ENCODE data around the gene DCAF6.

- TF ChIP-seq, protein P1, sequence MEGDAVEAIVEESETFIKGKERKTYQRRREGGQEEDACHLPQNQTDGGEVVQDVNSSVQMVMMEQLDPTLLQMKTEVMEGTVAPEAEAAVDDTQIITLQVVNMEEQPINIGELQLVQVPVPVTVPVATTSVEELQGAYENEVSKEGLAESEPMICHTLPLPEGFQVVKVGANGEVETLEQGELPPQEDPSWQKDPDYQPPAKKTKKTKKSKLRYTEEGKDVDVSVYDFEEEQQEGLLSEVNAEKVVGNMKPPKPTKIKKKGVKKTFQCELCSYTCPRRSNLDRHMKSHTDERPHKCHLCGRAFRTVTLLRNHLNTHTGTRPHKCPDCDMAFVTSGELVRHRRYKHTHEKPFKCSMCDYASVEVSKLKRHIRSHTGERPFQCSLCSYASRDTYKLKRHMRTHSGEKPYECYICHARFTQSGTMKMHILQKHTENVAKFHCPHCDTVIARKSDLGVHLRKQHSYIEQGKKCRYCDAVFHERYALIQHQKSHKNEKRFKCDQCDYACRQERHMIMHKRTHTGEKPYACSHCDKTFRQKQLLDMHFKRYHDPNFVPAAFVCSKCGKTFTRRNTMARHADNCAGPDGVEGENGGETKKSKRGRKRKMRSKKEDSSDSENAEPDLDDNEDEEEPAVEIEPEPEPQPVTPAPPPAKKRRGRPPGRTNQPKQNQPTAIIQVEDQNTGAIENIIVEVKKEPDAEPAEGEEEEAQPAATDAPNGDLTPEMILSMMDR (IDR thresholded peaks at IDR 0.05) = no peak
- no peak for TF ChIP-seq POLR2A (IDR thresholded peaks at IDR 0.05)
Observed at GRCh38 chr1:168045311-168045710, 108.8 kb downstream of the DCAF6 start.

All from lower leg skin (tissue), 3 donors.